PC-3 (cell line): ENCODE measurements around the gene APOF. TPM values are rescaled to one million over a fixed set of nuclear protein-coding genes. Genes with fewer than 3 reads are reported as not detected.

Experiments used
- ATAC-seq: fragments of 200-7000 bp; cut with Tn5 transposase; 2 replicates; pipeline ENCODE4 v1.9.1; 2020; ENCODE audit warnings: mild to moderate bottlenecking, moderate library complexity
- BruUV-seq: library from RNA; stranded (reverse); fragments of 400-500 nt; replicated peaks from 2 replicates; lab custom pipeline; 2021; lab: Mats Ljungman, UMichigan
- CTCF ChIA-PET: fragments of 300-600 bp; sonication (Branson Sonifier 250); formaldehyde crosslinking; loops from one replicate; lab custom pipeline; 2022; ENCODE audit warnings: antibody characterized with exemption; lab: Charles Lee
- POLR2A ChIA-PET: fragments of 300-600 bp; sonication (Branson Sonifier 250); formaldehyde crosslinking; loops from one replicate; lab custom pipeline; 2022; ENCODE audit warnings: antibody characterized with exemption; ENCODE audit not compliant: unreplicated experiment; lab: Charles Lee
- DNase-seq: peaks from one replicate; pipeline ENCODE4 v3.0.0-alpha.2; 2015
- H2AFZ ChIP-seq: fragments of 300-600 bp; sonication (generic); 2 replicates; pipeline ENCODE4 v1.6.0; 2016; ENCODE audit warnings: antibody characterized with exemption, low read length
- H3F3A ChIP-seq: fragments of 300-600 bp; sonication (generic); one replicate; pipeline ENCODE4 v1.6.0; 2017; ENCODE audit warnings: antibody characterized with exemption, low read length, control low read depth, mild to moderate bottlenecking; ENCODE audit not compliant: unreplicated experiment
- H3K27ac ChIP-seq: fragments of 300-600 bp; sonication (generic); 2 replicates; pipeline ENCODE4 v1.5.1; 2016; ENCODE audit warnings: mild to moderate bottlenecking, low read length
- H3K27me3 ChIP-seq: fragments of 300-600 bp; sonication (generic); 2 replicates; pipeline ENCODE4 v1.6.1; 2016; ENCODE audit warnings: low read length, mixed read lengths
- H3K36me3 ChIP-seq: fragments of 300-600 bp; sonication (generic); 2 replicates; pipeline ENCODE4 v1.6.1; 2016; ENCODE audit warnings: low read depth, mixed run types, low read length, mixed read lengths
- H3K4me1 ChIP-seq: fragments of 300-600 bp; sonication (generic); 2 replicates; pipeline ENCODE4 v1.5.1; 2016; ENCODE audit warnings: low read length; ENCODE audit not compliant: insufficient read depth
- H3K4me2 ChIP-seq: fragments of 300-600 bp; sonication (generic); 2 replicates; pipeline ENCODE4 v1.6.0; 2016; ENCODE audit warnings: low read length
- H3K4me3 ChIP-seq: fragments of 300-600 bp; sonication (generic); 2 replicates; pipeline ENCODE4 v1.5.1; 2016; ENCODE audit warnings: mild to moderate bottlenecking, low read length, mixed read lengths
- H3K79me2 ChIP-seq: fragments of 300-600 bp; sonication (generic); 2 replicates; pipeline ENCODE4 v1.6.1; 2017; ENCODE audit warnings: low read length, mixed read lengths
- H3K9ac ChIP-seq: fragments of 300-600 bp; sonication (generic); 2 replicates; pipeline ENCODE4 v1.6.0; 2016; ENCODE audit warnings: mild to moderate bottlenecking, low read length
- H3K9me2 ChIP-seq: fragments of 300-600 bp; sonication (generic); replicated peaks from 2 replicates; pipeline ENCODE4 v1.6.1; 2016; ENCODE audit warnings: mixed run types, low read length, mixed read lengths
- H3K9me3 ChIP-seq: fragments of 300-600 bp; sonication (generic); 2 replicates; pipeline ENCODE4 v1.6.1; 2016; ENCODE audit warnings: low read length, mixed read lengths
- H4K20me1 ChIP-seq: fragments of 300-600 bp; sonication (generic); 2 replicates; pipeline ENCODE4 v1.6.1; 2016; ENCODE audit warnings: low read length, mixed read lengths
- EZH2 ChIP-seq: fragments of 300-600 bp; sonication (generic); IDR thresholded peaks from one replicate; pipeline ENCODE4 v1.6.1; 2017; ENCODE audit warnings: antibody characterized with exemption, mild to moderate bottlenecking, low read length; ENCODE audit not compliant: unreplicated experiment
- EZH2phosphoT487 ChIP-seq: fragments of 300-600 bp; sonication (generic); IDR thresholded peaks from 2 replicates; pipeline ENCODE4 v1.6.1; 2018; ENCODE audit warnings: mild to moderate bottlenecking, antibody characterized with exemption, low read length, borderline replicate concordance
- intact Hi-C: fragments of 100-400 bp; cut with micrococcal nuclease; formaldehyde crosslinking; loops from 2 replicates; pipeline ENCODE4 v1.9.0; 2023
- total RNA-seq: library from RNA; depleted of rRNA; stranded (reverse); fragments of >200 nt; gene quantifications from 2 replicates; pipeline ENCODE4 v1.2.3, GENCODE V29; 2014
- TF ChIP-seq, protein P1 (sequence below): fragments of 300-600 bp; sonication (generic); conservative IDR thresholded peaks from 2 replicates; pipeline ENCODE4 v1.5.1; 2017; ENCODE audit warnings: antibody characterized with exemption, low read depth, mild to moderate bottlenecking, low read length

The APOF gene
- total RNA-seq, 1 experiment from 2014 or later = not detected

DNA sequence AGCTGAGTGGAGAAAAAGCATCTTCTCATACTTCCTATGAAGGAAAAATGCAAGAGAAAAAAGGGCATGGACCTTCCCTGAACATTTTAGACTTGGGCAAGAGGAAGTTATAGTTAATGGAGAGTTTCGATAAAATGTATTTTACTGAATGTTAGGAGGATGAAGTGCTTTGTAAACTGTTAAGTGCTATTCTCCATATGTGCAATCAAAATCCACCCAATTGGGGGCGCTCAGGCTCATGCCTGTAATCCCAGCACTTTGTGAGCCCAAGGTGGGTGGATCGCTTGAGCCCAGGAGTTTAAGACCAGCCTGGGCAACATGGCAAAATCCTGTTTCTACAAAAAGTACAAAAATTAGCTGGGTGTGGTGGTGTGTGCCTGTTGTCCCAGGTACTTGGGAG is 45.0 kb downstream of the APOF start:
- DNase-seq (no peak), ATAC-seq (no peak)
- H3K27ac ChIP-seq = no peak overlapping the region
- H4K20me1 ChIP-seq = no peaks in the 10 kb centered on the region
- H3K9me2 ChIP-seq = no peaks in the 10 kb centered on the region
- H3K4me2 ChIP-seq = no peak overlapping the region
- H3K36me3 ChIP-seq = peaks cover 5% of the 10 kb centered on the region
- CTCF ChIA-PET = no interaction called here
- H3F3A ChIP-seq = no peaks in the 10 kb centered on the region
- intact Hi-C loops = loop anchor here (5.0 kb wide), 1 partner anchor 45 kb away; the partner anchor contains the start of genes APOF and STAT2
- peaks cover 15% of the 10 kb centered on the region for H3K4me1 ChIP-seq
- H2AFZ ChIP-seq = no peak overlapping the region
- H3K27me3 ChIP-seq = no peaks in the 10 kb centered on the region
- BruUV-seq = no TSS peak
- H3K79me2 ChIP-seq = peaks cover 18% of the 10 kb centered on the region
- H3K9me3 ChIP-seq = no peaks in the 10 kb centered on the region
- no peak for TF ChIP-seq EZH2phosphoT487
- TF ChIP-seq, protein P1, sequence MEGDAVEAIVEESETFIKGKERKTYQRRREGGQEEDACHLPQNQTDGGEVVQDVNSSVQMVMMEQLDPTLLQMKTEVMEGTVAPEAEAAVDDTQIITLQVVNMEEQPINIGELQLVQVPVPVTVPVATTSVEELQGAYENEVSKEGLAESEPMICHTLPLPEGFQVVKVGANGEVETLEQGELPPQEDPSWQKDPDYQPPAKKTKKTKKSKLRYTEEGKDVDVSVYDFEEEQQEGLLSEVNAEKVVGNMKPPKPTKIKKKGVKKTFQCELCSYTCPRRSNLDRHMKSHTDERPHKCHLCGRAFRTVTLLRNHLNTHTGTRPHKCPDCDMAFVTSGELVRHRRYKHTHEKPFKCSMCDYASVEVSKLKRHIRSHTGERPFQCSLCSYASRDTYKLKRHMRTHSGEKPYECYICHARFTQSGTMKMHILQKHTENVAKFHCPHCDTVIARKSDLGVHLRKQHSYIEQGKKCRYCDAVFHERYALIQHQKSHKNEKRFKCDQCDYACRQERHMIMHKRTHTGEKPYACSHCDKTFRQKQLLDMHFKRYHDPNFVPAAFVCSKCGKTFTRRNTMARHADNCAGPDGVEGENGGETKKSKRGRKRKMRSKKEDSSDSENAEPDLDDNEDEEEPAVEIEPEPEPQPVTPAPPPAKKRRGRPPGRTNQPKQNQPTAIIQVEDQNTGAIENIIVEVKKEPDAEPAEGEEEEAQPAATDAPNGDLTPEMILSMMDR = peak; percentile 13; the same call in 1 of the 2 replicates
- TF ChIP-seq EZH2 = no peak
- no peak overlapping the region for H3K9ac ChIP-seq
- POLR2A ChIA-PET = no interaction called here
- H3K4me3 ChIP-seq = no peak overlapping the region

DNA sequence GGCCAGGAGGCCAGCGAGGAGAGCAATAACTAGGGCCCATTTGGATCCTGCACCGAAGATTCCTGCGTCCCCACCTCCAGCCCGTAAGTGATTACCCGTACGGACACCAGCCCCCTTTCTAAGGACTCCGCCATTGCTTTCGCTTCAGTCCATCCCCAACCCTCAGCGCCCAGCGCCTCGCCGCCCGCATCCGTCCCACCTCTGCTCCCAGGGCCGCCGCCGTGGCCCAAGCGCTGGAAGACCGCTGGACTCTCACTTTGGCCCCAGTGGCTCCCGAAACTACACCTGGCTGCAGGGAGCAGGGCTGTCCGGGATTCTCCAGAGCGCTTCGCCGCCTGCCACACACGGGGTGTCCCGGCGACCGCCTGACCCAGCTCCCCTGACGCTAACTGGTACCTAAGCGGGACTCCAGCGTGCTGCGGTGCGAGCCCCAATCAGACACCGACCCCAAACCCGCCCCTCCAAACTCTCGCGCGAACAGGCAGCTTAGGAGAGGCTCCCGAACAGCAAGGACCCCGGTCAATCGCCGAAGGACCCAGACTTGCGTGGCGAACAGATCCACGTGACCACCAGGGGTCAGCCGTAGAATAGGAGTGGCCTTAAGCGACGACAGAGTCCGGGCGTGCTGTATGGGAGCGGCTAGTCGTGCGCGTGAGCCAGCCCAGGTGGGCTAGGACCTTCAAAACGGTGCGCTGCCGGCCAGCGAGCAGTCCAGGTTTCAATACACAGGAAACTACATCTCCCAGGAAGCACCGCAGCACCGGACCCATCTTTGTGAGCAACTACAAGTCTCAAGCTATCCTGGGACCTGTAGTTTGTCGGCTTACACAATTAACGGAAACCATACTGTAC is 46.8 kb downstream of the APOF start, which contains the start of gene CNPY2:
TSS of gene CNPY2 (minus strand) at position 367 of the 852 bp plus-strand sequence. CDS start 771 bp downstream, outside the sequence.
- DNase-seq (peak; percentile 98), ATAC-seq (peak; percentile 95)
- H3F3A ChIP-seq = no peaks in the 10 kb centered on the region
- TF ChIP-seq, protein P1 = peak; percentile 44
- no peak for TF ChIP-seq EZH2
- peaks cover 15% of the 10 kb centered on the region for H3K4me1 ChIP-seq
- peak within 1 kb of the TSS; percentile 90 for H3K4me3 ChIP-seq
- no peaks in the 10 kb centered on the region for H3K9me3 ChIP-seq
- H3K9ac ChIP-seq = peak within 1 kb of the TSS; percentile 95
- peak within 1 kb of the TSS; percentile 93 for H3K4me2 ChIP-seq
- BruUV-seq = no TSS peak
- CTCF ChIA-PET = interaction anchor here (0.6 to 1.7 kb wide), 3 partner anchors 60 to 148 kb away, joined by 3 to 6 read pairs (median 4); no protein-coding TSS in a partner anchor
- peaks cover 10% of the 10 kb centered on the region for H3K36me3 ChIP-seq
- no peaks in the 10 kb centered on the region for H3K27me3 ChIP-seq
- peaks cover 18% of the 10 kb centered on the region for H3K79me2 ChIP-seq
- no peaks in the 10 kb centered on the region for H3K9me2 ChIP-seq
- H3K27ac ChIP-seq = peak within 1 kb of the TSS; percentile 59
- no peaks in the 10 kb centered on the region for H4K20me1 ChIP-seq
- POLR2A ChIA-PET = interaction anchor here (0.5 to 1.4 kb wide), 6 partner anchors 16 to 320 kb away, joined by 3 to 6 read pairs (median 4); partner anchors contain the start of genes PAN2 and RBMS2
- intact Hi-C loops = loop anchor here (1.0 to 5.0 kb wide), 2 partner anchors 46 to 148 kb away; partner anchors contain the start of genes APOF and STAT2
- H2AFZ ChIP-seq = peak within 1 kb of the TSS; percentile 63
